Testis (tissue), 2 donors: ENCODE data around the gene FAM98C.

Source experiments
- CTCF ChIP-seq, 3 experiments: fragments of 450-650 bp in 2 of 3; fragments of 200-600 bp in 1 of 3; sonication (generic) in 1 of 3; IDR thresholded peaks; one replicate each; pipeline ENCODE4 v1.5.1; 2016 to 2019; ENCODE audit warnings: antibody characterized with exemption in 3 of 3, mild to moderate bottlenecking in 2 of 3, moderate library complexity in 1 of 3
- POLR2A ChIP-seq: fragments of 450-650 bp; IDR thresholded peaks from one replicate; pipeline ENCODE4 v1.6.1; 2017; ENCODE audit warnings: antibody characterized with exemption, mild to moderate bottlenecking, moderate library complexity

GRCh38 chr19:38445362-38445761 lies 42.5 kb downstream of the FAM98C start:
- TF ChIP-seq CTCF (IDR thresholded peaks at IDR 0.05) (no peak), POLR2A (no peak)
